Panc1 (cell line): ENCODE results near the gene PPIL1. TPM values are rescaled to one million over a fixed set of nuclear protein-coding genes. Genes with fewer than 3 reads are reported as not detected.

Experiments
- ATAC-seq: fragments of 200-7000 bp; cut with Tn5 transposase; 2 replicates; pipeline ENCODE4 v1.9.1; 2020; ENCODE audit warnings: mild to moderate bottlenecking, moderate library complexity
- BruUV-seq: library from RNA; stranded (reverse); fragments of 400-500 nt; replicated peaks from 2 replicates; lab custom pipeline; 2021; lab: Mats Ljungman, UMichigan
- CTCF ChIA-PET: fragments of 300-600 bp; sonication (Branson Sonifier 250); formaldehyde crosslinking; loops from one replicate; lab custom pipeline; 2022; ENCODE audit warnings: antibody characterized with exemption; lab: Charles Lee
- POLR2A ChIA-PET: fragments of 300-600 bp; sonication (Branson Sonifier 250); formaldehyde crosslinking; loops from one replicate; lab custom pipeline; 2022; ENCODE audit warnings: antibody characterized with exemption; lab: Charles Lee
- DNase-seq: peaks from one replicate; pipeline ENCODE4 v3.0.0-alpha.2; 2010; ENCODE audit warnings: low read depth, low spot score
- H3K27ac ChIP-seq: 2 replicates; pipeline ENCODE4 v1.5.1; 2011; ENCODE audit warnings: mild to moderate bottlenecking, low read length, inconsistent platforms
- H3K27me3 ChIP-seq: fragments of 200-500 bp; sonication (Bioruptor generic); 2 replicates; pipeline ENCODE4 v1.6.0; 2014; ENCODE audit warnings: low read length, inconsistent platforms; ENCODE audit not compliant: control insufficient read depth, insufficient read depth
- H3K36me3 ChIP-seq: fragments of 200-500 bp; sonication (Bioruptor generic); 2 replicates; pipeline ENCODE4 v1.5.1; 2014; ENCODE audit warnings: inconsistent platforms, mild to moderate bottlenecking, low read length, moderate library complexity; ENCODE audit not compliant: control insufficient read depth, insufficient read depth
- H3K4me1 ChIP-seq: 2 replicates; pipeline ENCODE4 v1.5.1; 2011; ENCODE audit warnings: inconsistent platforms, mild to moderate bottlenecking, low read length, moderate library complexity; ENCODE audit not compliant: control insufficient read depth, insufficient read depth
- H3K4me3 ChIP-seq, 2 experiments: 2 replicates each; pipeline ENCODE4 v1.5.1; 2011 to 2012; ENCODE audit warnings: low read depth in 2 of 2, low read length in 2 of 2, mild to moderate bottlenecking in 2 of 2, inconsistent platforms in 1 of 2, moderate library complexity in 1 of 2
- H3K9me3 ChIP-seq: fragments of 200-500 bp; sonication (Bioruptor generic); 2 replicates; pipeline ENCODE4 v1.5.1; 2014; ENCODE audit warnings: low read depth, mild to moderate bottlenecking, inconsistent platforms, low read length, moderate library complexity; ENCODE audit not compliant: control insufficient read depth, insufficient read depth
- POLR2AphosphoS5 ChIP-seq: IDR thresholded peaks from 2 replicates; pipeline ENCODE4 v1.6.1; 2012; ENCODE audit warnings: mild to moderate bottlenecking, low read depth, low read length, moderate library complexity
- SIN3A ChIP-seq: IDR thresholded peaks from 2 replicates; pipeline ENCODE4 v1.6.1; 2012; ENCODE audit warnings: low read depth, mild to moderate bottlenecking, low read length, moderate library complexity, borderline replicate concordance; ENCODE audit not compliant: insufficient read depth
- TCF7L2 ChIP-seq: IDR thresholded peaks from 2 replicates; pipeline ENCODE4 v1.6.1; 2011; ENCODE audit warnings: mild to moderate bottlenecking, low read depth, low read length, inconsistent platforms
- in situ Hi-C: cut with HindIII; loops from 2 replicates; pipeline ENCODE4 v1.10.0; 2016; ENCODE audit warnings: low sequenced_read_pairs, low pct_unique_long_range_greater_than_20kb
- intact Hi-C: fragments of 100-400 bp; cut with micrococcal nuclease; formaldehyde crosslinking; loops from one replicate; pipeline ENCODE4 v1.10.0; 2022; ENCODE audit not compliant: unreplicated experiment
- total RNA-seq: library from RNA; stranded (reverse); gene quantifications from one replicate; pipeline ENCODE4 v1.2.1, GENCODE V29; 2021; ENCODE audit not compliant: unreplicated experiment
- TF ChIP-seq, protein P1 (sequence below): fragments of 450-650 bp; IDR thresholded peaks from 2 replicates; pipeline ENCODE4 v1.5.1; 2017; ENCODE audit warnings: mild to moderate bottlenecking
- TF ChIP-seq, protein P2 (sequence below), 2 experiments: IDR thresholded peaks; 2 replicates each; pipeline ENCODE4 v1.6.1; 2011 to 2012; ENCODE audit warnings: low read depth in 2 of 2, control low read depth in 1 of 2, low read length in 1 of 2, mild to moderate bottlenecking in 1 of 2, moderate library complexity in 1 of 2; ENCODE audit not compliant: insufficient read depth in 1 of 2

The PPIL1 gene
- total RNA-seq, 1 experiment from 2014 or later = 44.1 TPM

DNA sequence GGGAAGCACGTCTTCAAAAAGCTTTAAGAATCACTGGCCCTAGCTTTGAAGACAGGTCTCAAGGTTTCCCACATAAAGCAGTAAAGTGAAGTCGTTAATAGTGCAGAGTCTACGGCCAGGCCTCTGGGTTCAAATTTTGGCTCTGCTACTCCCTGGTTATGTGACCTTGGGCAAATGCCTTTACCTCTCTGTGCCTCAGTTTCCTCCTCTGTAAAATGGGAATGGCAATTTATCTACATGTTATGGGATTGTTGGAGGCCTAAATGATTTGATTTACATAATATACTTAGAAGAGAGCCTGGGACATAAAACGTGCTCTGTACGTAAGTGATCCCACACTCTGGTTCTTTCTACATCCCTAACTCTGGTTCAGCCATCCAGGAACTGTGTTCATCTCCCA lies 67.5 kb downstream of the PPIL1 start:
- DNase-seq (no peak), ATAC-seq (no peak)
- Histone ChIP-seq H3K27me3 (peaks cover 4% of the 10 kb centered on the region; the same call in 1 of the 2 replicates), H3K27ac (no peak overlapping the region), H3K36me3 (no peaks in the 10 kb centered on the region), H3K9me3 (no peaks in the 10 kb centered on the region), H3K4me3 (no peak overlapping the region), H3K4me1 (no peaks in the 10 kb centered on the region)
- ChIA-PET POLR2A (no interaction called here), CTCF (no interaction called here)
- no TSS peak for BruUV-seq
- intact Hi-C loops = no loop called here
- in situ Hi-C loops = no loop called here
- TF ChIP-seq TCF7L2 = no peak
- TF ChIP-seq POLR2AphosphoS5 = no peak
- TF ChIP-seq, protein P1, sequence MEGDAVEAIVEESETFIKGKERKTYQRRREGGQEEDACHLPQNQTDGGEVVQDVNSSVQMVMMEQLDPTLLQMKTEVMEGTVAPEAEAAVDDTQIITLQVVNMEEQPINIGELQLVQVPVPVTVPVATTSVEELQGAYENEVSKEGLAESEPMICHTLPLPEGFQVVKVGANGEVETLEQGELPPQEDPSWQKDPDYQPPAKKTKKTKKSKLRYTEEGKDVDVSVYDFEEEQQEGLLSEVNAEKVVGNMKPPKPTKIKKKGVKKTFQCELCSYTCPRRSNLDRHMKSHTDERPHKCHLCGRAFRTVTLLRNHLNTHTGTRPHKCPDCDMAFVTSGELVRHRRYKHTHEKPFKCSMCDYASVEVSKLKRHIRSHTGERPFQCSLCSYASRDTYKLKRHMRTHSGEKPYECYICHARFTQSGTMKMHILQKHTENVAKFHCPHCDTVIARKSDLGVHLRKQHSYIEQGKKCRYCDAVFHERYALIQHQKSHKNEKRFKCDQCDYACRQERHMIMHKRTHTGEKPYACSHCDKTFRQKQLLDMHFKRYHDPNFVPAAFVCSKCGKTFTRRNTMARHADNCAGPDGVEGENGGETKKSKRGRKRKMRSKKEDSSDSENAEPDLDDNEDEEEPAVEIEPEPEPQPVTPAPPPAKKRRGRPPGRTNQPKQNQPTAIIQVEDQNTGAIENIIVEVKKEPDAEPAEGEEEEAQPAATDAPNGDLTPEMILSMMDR = no peak
- TF ChIP-seq, protein P2, sequence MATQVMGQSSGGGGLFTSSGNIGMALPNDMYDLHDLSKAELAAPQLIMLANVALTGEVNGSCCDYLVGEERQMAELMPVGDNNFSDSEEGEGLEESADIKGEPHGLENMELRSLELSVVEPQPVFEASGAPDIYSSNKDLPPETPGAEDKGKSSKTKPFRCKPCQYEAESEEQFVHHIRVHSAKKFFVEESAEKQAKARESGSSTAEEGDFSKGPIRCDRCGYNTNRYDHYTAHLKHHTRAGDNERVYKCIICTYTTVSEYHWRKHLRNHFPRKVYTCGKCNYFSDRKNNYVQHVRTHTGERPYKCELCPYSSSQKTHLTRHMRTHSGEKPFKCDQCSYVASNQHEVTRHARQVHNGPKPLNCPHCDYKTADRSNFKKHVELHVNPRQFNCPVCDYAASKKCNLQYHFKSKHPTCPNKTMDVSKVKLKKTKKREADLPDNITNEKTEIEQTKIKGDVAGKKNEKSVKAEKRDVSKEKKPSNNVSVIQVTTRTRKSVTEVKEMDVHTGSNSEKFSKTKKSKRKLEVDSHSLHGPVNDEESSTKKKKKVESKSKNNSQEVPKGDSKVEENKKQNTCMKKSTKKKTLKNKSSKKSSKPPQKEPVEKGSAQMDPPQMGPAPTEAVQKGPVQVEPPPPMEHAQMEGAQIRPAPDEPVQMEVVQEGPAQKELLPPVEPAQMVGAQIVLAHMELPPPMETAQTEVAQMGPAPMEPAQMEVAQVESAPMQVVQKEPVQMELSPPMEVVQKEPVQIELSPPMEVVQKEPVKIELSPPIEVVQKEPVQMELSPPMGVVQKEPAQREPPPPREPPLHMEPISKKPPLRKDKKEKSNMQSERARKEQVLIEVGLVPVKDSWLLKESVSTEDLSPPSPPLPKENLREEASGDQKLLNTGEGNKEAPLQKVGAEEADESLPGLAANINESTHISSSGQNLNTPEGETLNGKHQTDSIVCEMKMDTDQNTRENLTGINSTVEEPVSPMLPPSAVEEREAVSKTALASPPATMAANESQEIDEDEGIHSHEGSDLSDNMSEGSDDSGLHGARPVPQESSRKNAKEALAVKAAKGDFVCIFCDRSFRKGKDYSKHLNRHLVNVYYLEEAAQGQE (IDR thresholded peaks at IDR 0.05; ENCODE audit: insufficient read depth in 1 of 2, low read depth in 2 of 2, low read length in 1 of 2) = no peak
- no peak for TF ChIP-seq SIN3A

DNA sequence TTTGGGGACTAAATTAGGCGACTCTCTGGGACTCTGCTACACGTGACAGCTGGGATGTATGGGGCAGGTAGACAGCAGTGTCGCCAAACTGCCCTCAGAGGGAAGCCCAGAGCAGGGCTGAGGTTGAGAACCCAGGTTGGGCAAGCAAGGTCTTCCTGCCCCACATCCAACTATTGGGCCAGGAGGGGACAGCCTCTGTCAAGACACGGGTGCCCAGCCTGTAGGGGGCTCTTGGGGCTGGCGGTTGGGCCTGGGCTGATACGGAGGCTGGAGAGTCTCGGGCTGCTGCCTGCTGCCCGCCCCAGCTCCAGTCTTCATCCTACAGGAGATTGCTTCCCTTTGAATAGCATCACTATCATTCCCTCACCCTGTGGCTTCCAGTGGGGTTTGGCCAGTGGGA lies 68.7 kb downstream of the PPIL1 start:
- Histone ChIP-seq H3K36me3 (no peaks in the 10 kb centered on the region), H3K27ac (no peak overlapping the region), H3K4me1 (no peaks in the 10 kb centered on the region), H3K9me3 (no peaks in the 10 kb centered on the region), H3K27me3 (peaks cover 4% of the 10 kb centered on the region; the same call in 1 of the 2 replicates), H3K4me3 (no peak overlapping the region)
- ATAC-seq (0 out of 2 replicates have a peak, but pooled peaks have one; percentile 17), DNase-seq (no peak)
- CTCF ChIA-PET = no interaction called here
- intact Hi-C loops = no loop called here
- POLR2A ChIA-PET = interaction anchor here (0.6 kb wide), 1 partner anchor 229 kb away, joined by 6 read pairs; no protein-coding TSS in a partner anchor
- BruUV-seq = no TSS peak
- in situ Hi-C loops = no loop called here
- TF ChIP-seq, protein P1 = no peak
- TF ChIP-seq TCF7L2 (no peak), POLR2AphosphoS5 (no peak), SIN3A (no peak)
- TF ChIP-seq, protein P2 (IDR thresholded peaks at IDR 0.05; ENCODE audit: insufficient read depth in 1 of 2, low read depth in 2 of 2, low read length in 1 of 2) = no peak
